Stomach (tissue), 9 donors: Measurements from ENCODE around the gene RBBP5. TPM values are rescaled to one million over a fixed set of nuclear protein-coding genes. Genes with fewer than 3 reads are reported as not detected.
"Not testable (repeated sequence)": the region's sequence is repeated elsewhere in the genome, so short reads cannot be mapped to it uniquely, and the experiment has no call there.

Experiments used
- DNase-seq, 2 donors: peaks; one replicate each; pipeline versions ENCODE4 v3.0.0 to v3.0.0-alpha.2; 2013 to 2019
- H3K27ac ChIP-seq, 5 donors: fragments of 200-600 bp in 4 of 5; sonication (generic) in 4 of 5; one replicate each; pipeline ENCODE4 v1.5.1; 2013 to 2019; ENCODE audit warnings: mild to moderate bottlenecking in 1 of 5, moderate library complexity in 1 of 5
- H3K27me3 ChIP-seq, 3 donors: fragments of 200-600 bp; sonication (generic); one replicate each; pipeline ENCODE4 v1.5.1; 2017 to 2019; ENCODE audit warnings: mixed run types in 1 of 3
- H3K36me3 ChIP-seq, 4 donors: fragments of 200-600 bp; sonication (generic); 1 replicate in 3 of 4; 2 replicates in 1 of 4; pipeline ENCODE4 v1.5.1; 2016 to 2019
- H3K4me1 ChIP-seq, 4 donors: fragments of 200-600 bp; sonication (generic); one replicate each; pipeline ENCODE4 v1.5.1; 2016 to 2019
- H3K4me3 ChIP-seq, 4 donors: fragments of 200-600 bp; sonication (generic) in 3 of 4; one replicate each; pipeline ENCODE4 v1.5.1; 2016 to 2019; ENCODE audit warnings: mild to moderate bottlenecking in 1 of 4
- H3K9me3 ChIP-seq, 4 donors: fragments of 200-600 bp; sonication (generic); one replicate each; pipeline ENCODE4 v1.5.1; 2016 to 2019
- CTCF ChIP-seq, 7 experiments: fragments of 450-650 bp in 4 of 7; fragments of 200-600 bp in 3 of 7; sonication (generic) in 3 of 7; IDR thresholded peaks; one replicate each; pipeline ENCODE4 v1.5.1; 2016 to 2019; ENCODE audit warnings: antibody characterized with exemption in 7 of 7, control low read depth in 2 of 7, mild to moderate bottlenecking in 1 of 7
- EP300 ChIP-seq: sonication (generic); formaldehyde crosslinking; IDR thresholded peaks from one replicate; pipeline ENCODE4 v1.6.1; 2017; ENCODE audit warnings: antibody characterized with exemption
- POLR2A ChIP-seq, 4 donors: fragments of 450-650 bp; IDR thresholded peaks; one replicate each; pipeline ENCODE4 v1.6.1; 2016; ENCODE audit warnings: antibody characterized with exemption in 4 of 4, control low read depth in 2 of 4, mild to moderate bottlenecking in 1 of 4, moderate library complexity in 1 of 4
- POLR2AphosphoS5 ChIP-seq, 3 donors: sonication (generic); formaldehyde crosslinking; IDR thresholded peaks; one replicate each; pipeline ENCODE4 v1.6.1; 2016; ENCODE audit warnings: antibody characterized with exemption in 3 of 3
- WGBS, 5 donors: extraction: QIAGEN DNeasy Blood & Tissue Kit in 3 of 5; methylation state at CpG; one replicate each; pipeline versions ENCODE4 v1.1.5 to v1.1.7; 2013 to 2018; 5-methylcytosine and 5-hydroxymethylcytosine counted together
- intact Hi-C: fragments of 100-400 bp; cut with DNase I; formaldehyde crosslinking; loops from one replicate; pipeline ENCODE4 v1.15.1; 2023; ENCODE audit warnings: low total_unique reads
- polyA plus RNA-seq, 3 donors: library from polyadenylated mRNA; stranded (reverse); fragments of 200-250 nt; gene quantifications; one replicate each; pipeline ENCODE4 v1.2.3, GENCODE V29; 2013
- total RNA-seq, 5 donors: library from RNA; depleted of rRNA; stranded (reverse); fragments of >200 nt; gene quantifications; one replicate each; pipeline versions ENCODE4 v1.1.0 to v1.2.3, GENCODE V29; 2014 to 2016
- donor health status: healthy with polysubstance abuse.
- donor health status: Bipolar disorder and iron deficiency.
- donor health status: healthy.

The RBBP5 gene
- total and polyA plus RNA-seq, 8 donors = 1.4 to 13.4 (median 5.3) TPM

GRCh38 chr1:205158048-205158616 lies 36.4 kb upstream of the RBBP5 start:
- no peak for DNase-seq
- no peak for TF ChIP-seq POLR2A (IDR thresholded peaks at IDR 0.05)
- peaks cover 75 to 100% (median 100%) of the 10 kb centered on the region in 4 donors for H3K36me3 ChIP-seq
- 95 to 98% (median 97%) methylated on average over 2 of the region's 2 CpGs for WGBS, 5 donors
- no peak overlapping the region for H3K27ac ChIP-seq
- H3K4me1 ChIP-seq = no peaks in the 10 kb centered on the region
- no peaks in the 10 kb centered on the region for H3K27me3 ChIP-seq
- H3K4me3 ChIP-seq = no peak overlapping the region
- peaks cover 0 to 14% (median 10%) of the 10 kb centered on the region in 4 donors for H3K9me3 ChIP-seq
- intact Hi-C loops = no loop called here

- DNase-seq, intact Hi-C loops, H3K4me1 ChIP-seq, H3K27ac ChIP-seq, H3K4me3 ChIP-seq, H3K27me3 ChIP-seq: not testable (repeated sequence)
- Histone ChIP-seq H3K36me3 (peaks cover 66 to 98% (median 90%) of the 10 kb centered on the region in 4 donors), H3K9me3 (peaks cover 0 to 14% (median 10%) of the 10 kb centered on the region in 4 donors)
- 68 to 99% (median 81%) methylated on average over 3 of the region's 3 CpGs for WGBS, 5 donors
Measured at GRCh38 chr1:205155665-205156377, 34.0 kb upstream of the RBBP5 start.

GRCh38 chr1:205152505-205152904 lies 30.7 kb upstream of the RBBP5 start:
- no peak overlapping the region for H3K27ac ChIP-seq
- DNase-seq = no peak
- no peaks in the 10 kb centered on the region for H3K4me1 ChIP-seq
- H3K4me3 ChIP-seq = no peak overlapping the region
- peaks cover 0 to 14% (median 10%) of the 10 kb centered on the region in 4 donors for H3K9me3 ChIP-seq
- peaks cover 48 to 98% (median 89%) of the 10 kb centered on the region in 4 donors for H3K36me3 ChIP-seq
- WGBS, 5 donors = 96 to 99% (median 97%) methylated on average over 4 of the region's 4 CpGs
- intact Hi-C loops = no loop called here
- no peak for TF ChIP-seq POLR2AphosphoS5 (IDR thresholded peaks at IDR 0.05)
- no peak for TF ChIP-seq CTCF (IDR thresholded peaks at IDR 0.05)
- TF ChIP-seq EP300 = no peak
- no peak for TF ChIP-seq POLR2A (IDR thresholded peaks at IDR 0.05)
- no peaks in the 10 kb centered on the region for H3K27me3 ChIP-seq

GRCh38 chr1:205150651-205151428 lies 29.1 kb upstream of the RBBP5 start:
- intact Hi-C loops = no loop called here
- H3K36me3 ChIP-seq = peaks cover 36 to 98% (median 89%) of the 10 kb centered on the region in 4 donors
- no peaks in the 10 kb centered on the region for H3K27me3 ChIP-seq
- H3K9me3 ChIP-seq = peaks cover 0 to 3% (median 3%) of the 10 kb centered on the region in 4 donors
- no peaks in the 10 kb centered on the region for H3K4me1 ChIP-seq
- TF ChIP-seq POLR2A (IDR thresholded peaks at IDR 0.05) = no peak
- no peak for TF ChIP-seq POLR2AphosphoS5 (IDR thresholded peaks at IDR 0.05)
- TF ChIP-seq EP300 = no peak
- no peak for TF ChIP-seq CTCF (IDR thresholded peaks at IDR 0.05)
- no peak overlapping the region for H3K4me3 ChIP-seq
- DNase-seq = no peak
- H3K27ac ChIP-seq = no peak overlapping the region
- WGBS, 5 donors = 68 to 90% (median 86%) methylated on average over 5 of the region's 5 CpGs

GRCh38 chr1:205147191-205147835 lies 25.5 kb upstream of the RBBP5 start:
- H3K4me1 ChIP-seq = peaks cover 0 to 9% (median 6%) of the 10 kb centered on the region in 4 donors
- DNase-seq = no peak
- intact Hi-C loops = no loop called here
- no peaks in the 10 kb centered on the region for H3K9me3 ChIP-seq
- TF ChIP-seq POLR2A (IDR thresholded peaks at IDR 0.05) (no peak), POLR2AphosphoS5 (IDR thresholded peaks at IDR 0.05) (no peak), CTCF (IDR thresholded peaks at IDR 0.05) (no peak), EP300 (no peak)
- WGBS, 5 donors = 83 to 93% (median 89%) methylated on average over 6 of the region's 6 CpGs
- H3K4me3 ChIP-seq = no peak overlapping the region
- H3K36me3 ChIP-seq = peaks cover 19 to 65% (median 59%) of the 10 kb centered on the region in 4 donors
- no peak overlapping the region for H3K27ac ChIP-seq
- H3K27me3 ChIP-seq = no peaks in the 10 kb centered on the region
